Right renal pelvis (tissue), 4 donors: ENCODE data around the gene COA7. TPM values are rescaled to one million over a fixed set of nuclear protein-coding genes. Genes with fewer than 3 reads are reported as not detected.
"Not testable (repeated sequence)": the region's sequence is repeated elsewhere in the genome, so short reads cannot be mapped to it uniquely, and the experiment has no call there.

Source experiments
- DNase-seq, 4 donors: peaks; one replicate each; pipeline ENCODE4 v3.0.0-alpha.2; 2013; ENCODE audit warnings: low read depth in 4 of 4, low spot score in 3 of 4, missing footprints in 1 of 4
- polyA plus RNA-seq, 4 donors: library from polyadenylated mRNA; unstranded; fragments of 120-200 nt; gene quantifications; one replicate each; pipeline ENCODE4 v1.2.1, GENCODE V29; 2013; ENCODE audit not compliant: insufficient read length in 4 of 4

The COA7 gene
- polyA plus RNA-seq, 4 donors = 16.2 to 19.4 (median 18.7) TPM

DNA sequence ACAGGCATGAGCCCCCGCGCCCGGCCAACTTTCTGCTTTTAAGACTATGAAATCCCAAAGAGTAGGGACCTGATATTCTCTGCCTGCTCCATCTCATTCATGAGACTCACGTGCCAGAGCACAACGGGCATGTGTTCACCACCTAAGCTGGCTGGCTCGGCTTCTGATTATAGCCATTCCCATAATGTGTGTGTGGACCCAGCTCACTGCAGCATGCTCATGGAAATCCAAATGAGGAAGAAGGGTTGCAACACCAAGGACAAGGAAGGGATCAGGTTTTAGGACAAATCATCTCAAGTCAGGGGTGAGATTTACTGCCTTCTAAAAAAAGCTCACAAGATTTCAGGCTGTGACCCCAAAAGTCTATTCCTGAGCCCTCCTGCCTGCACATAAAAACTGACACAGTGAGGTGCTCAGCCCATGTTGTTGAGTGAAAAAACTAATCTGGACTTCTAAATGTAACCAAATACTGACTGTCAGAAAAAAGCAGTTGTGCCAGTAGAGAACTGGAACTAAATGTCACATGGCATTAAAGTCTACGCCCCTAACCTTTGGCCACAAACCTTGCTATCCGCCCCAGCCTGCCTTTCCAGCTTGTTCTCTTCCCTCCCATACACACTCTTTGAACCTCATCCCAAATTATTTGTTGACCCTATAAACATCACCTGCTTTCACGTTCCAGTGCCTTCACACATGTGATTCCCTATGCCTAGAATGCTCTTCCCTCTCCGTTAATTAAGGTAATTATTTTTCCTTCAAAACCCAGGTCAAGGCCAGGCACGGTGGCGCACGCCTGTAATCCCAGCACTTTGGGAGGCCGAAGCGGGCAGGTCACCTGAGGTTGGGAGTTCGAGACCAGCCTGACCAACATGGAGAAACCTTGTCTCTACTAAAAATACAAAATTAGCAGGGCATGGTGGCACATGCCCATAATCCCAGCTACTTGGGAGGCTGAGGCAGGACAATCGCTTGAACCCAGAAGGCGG is 9.1 kb upstream of the COA7 start:
- DNase-seq = no peak

GRCh38 chr1:52706136-52706670 is 8.1 kb upstream of the COA7 start:
- DNase-seq = no peak

- DNase-seq = peak; percentile 71 to 82 (median 80)
Measured at GRCh38 chr1:52702886-52703787, 5.0 kb upstream of the COA7 start.

DNA sequence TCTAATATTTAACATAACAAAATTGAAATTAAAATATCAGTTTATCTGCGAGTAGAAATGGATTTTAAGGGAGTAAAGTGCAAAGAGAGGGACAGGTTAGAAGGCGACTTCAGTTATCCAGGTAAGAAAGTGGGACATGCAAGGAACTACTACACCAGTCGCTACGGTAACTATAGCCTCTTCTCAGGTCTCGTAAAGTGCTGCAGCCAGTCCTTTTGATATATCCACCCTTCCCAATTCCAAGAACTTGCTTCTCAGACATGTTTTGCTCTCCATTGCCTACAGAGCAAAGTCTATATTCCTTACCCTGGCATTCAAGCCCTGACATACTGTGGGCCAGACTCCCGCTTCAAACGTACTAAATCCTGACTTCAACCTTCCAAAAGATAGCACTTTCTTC is 2.5 kb downstream of the COA7 start:
- no peak for DNase-seq

- DNase-seq = no peak
Measured at GRCh38 chr1:52693843-52694242, 4.3 kb downstream of the COA7 start.

GRCh38 chr1:52693351-52693750 is 4.8 kb downstream of the COA7 start:
- not testable (repeated sequence) for DNase-seq

- DNase-seq = no peak
Measured at GRCh38 chr1:52692697-52693096, 5.5 kb downstream of the COA7 start.

DNA sequence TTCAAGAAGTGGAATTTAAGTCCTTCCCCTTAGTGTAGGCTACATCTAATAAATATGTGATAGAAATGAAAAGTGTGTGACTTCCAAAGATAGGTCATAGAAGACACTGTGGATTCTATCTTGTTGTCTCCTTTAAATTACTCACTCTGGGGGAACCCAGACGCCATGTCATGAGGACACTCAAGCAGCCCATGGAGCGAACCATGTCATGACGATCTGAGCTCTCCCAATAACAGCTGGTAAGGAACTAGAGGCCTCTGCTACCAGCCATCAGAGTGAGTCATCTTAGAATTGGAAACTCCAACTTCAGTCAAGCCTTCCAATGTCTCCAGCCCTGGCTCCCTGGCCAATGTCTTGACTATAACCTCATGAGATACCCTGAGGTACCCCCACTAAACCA is 6.3 kb downstream of the COA7 start:
- no peak for DNase-seq

- DNase-seq = no peak
Measured at GRCh38 chr1:52686830-52687229, 11.3 kb downstream of the COA7 start.

- peak; percentile 45 to 61 (median 54) for DNase-seq
Measured at GRCh38 chr1:52686261-52686751, 11.8 kb downstream of the COA7 start.

DNA sequence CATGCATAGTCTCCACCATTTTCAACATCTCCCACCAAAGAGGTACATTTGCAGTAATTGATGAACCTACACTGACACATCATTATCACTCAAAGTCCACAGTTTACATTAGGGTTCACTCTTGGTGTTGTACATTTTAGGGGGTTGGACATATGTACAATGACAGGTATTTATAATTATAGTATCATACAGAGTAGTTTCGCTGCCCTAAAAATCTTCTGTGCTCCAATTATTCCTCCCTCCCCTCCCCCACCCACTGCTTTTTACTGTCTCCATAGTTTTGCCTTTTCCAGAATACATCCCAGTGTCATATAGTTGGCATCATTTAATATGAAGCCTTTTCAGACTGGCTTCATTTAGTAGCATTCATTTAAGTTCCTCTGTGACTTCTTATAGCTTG is 13.6 kb downstream of the COA7 start:
- no peak for DNase-seq

DNA sequence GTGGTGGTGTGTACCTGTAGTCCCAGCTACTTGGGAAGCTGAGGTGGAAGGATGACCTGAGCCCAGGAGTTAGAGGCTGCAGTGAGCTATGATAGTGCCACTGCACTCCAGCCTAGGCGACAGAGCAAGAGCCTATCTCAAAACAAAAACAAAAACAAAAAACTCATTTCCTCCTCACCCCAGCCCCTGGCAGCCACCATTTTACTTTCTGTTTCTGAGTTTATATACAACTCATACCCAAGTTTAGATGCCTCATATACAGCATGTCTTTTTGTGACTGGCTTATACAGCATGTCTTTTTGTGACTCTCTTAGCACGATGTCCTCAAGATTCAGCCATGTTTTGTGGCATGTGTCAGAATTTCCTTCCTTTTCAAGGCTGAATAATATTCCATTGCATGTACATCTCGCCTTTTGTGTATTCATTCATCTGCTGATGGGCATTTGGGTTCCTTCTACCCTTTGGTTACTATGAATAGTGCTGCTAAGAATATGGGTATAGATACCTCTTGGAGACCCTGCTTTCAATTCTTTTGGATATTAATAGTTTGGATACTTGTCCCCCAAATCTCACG is 14.7 kb downstream of the COA7 start:
- no peak for DNase-seq

DNA sequence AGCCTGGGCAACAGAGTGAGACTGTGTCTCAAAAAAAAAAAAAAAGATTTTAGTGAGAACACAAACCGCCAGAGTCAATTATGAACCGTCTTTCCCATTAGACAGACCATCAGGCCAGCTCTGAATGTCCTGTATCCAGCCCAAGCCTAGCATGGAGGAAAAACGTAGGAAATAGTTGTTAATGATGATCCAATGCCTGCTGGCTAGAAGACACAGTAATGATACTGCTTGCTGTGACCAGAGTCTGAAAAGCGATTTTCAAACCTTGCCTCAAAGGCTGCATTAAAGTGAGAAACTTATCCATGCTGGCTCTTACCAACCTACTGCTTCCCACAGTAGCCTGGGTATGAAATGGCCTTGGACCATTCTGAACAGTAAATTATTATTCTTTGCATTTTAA is 17.0 kb downstream of the COA7 start:
- DNase-seq = no peak

- DNase-seq = no peak
Measured at GRCh38 chr1:52680353-52680752, 17.8 kb downstream of the COA7 start.

DNA sequence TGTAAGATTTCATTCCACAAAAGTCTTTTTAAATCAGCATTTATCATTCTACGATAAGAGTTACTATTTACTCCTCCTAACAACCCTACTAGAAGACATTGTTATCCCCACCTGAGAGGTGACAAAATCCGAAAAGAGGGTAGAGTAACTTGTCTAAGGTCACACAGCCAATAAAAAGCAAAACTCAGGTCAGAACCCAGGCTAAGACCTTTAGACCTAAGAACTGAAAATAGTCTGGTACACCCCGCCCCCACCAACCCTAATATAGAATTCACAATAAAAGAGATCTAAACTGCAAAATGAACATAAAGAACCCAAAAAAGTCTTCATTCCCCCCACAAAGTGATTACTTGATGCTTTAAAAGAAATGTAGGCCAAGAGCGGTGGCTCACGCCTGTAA is 18.6 kb downstream of the COA7 start:
- no peak for DNase-seq

GRCh38 chr1:52679048-52679447 is 19.1 kb downstream of the COA7 start:
- DNase-seq = no peak

GRCh38 chr1:52677076-52677806 is 20.9 kb downstream of the COA7 start:
- no peak for DNase-seq

- no peak for DNase-seq
Measured at GRCh38 chr1:52676249-52676903, 21.8 kb downstream of the COA7 start.
